ENCODE measurements around the gene HSF4.

HSF4 gene

GRCh38 chr16:67128417-67128816 is 36.1 kb upstream of the HSF4 start:
- TF ChIP-seq CTCF (IDR thresholded peaks at IDR 0.05; ENCODE audit: low read depth, low read length) = no peak
- H3K4me3 ChIP-seq (ENCODE audit: low read depth, low read length) = no peak overlapping the region

GRCh38 chr16:67128887-67129286 is 35.7 kb upstream of the HSF4 start:
- no peak overlapping the region for H3K4me3 ChIP-seq (ENCODE audit: low read depth, low read length)
- TF ChIP-seq CTCF (IDR thresholded peaks at IDR 0.05; ENCODE audit: low read depth, low read length) = no peak

GRCh38 chr16:67129422-67129821 is 35.1 kb upstream of the HSF4 start:
- no peak for TF ChIP-seq CTCF (IDR thresholded peaks at IDR 0.05; ENCODE audit: low read depth, low read length)
- H3K4me3 ChIP-seq (ENCODE audit: low read depth, low read length) = no peak overlapping the region

- TF ChIP-seq CTCF (IDR thresholded peaks at IDR 0.05; ENCODE audit: low read depth, low read length) = no peak
- no peak overlapping the region for H3K4me3 ChIP-seq (ENCODE audit: low read depth, low read length)
These were observed 26.9 kb upstream of the HSF4 start for GRCh38 chr16:67137605-67138004.

GRCh38 chr16:67141391-67141790 is 23.2 kb upstream of the HSF4 start:
- H3K4me3 ChIP-seq (ENCODE audit: low read depth, low read length) = no peak overlapping the region
- TF ChIP-seq CTCF (IDR thresholded peaks at IDR 0.05; ENCODE audit: low read depth, low read length) = no peak

GRCh38 chr16:67142342-67142741 is 22.2 kb upstream of the HSF4 start:
- H3K4me3 ChIP-seq (ENCODE audit: low read depth, low read length) = no peak overlapping the region
- no peak for TF ChIP-seq CTCF (IDR thresholded peaks at IDR 0.05; ENCODE audit: low read depth, low read length)

GRCh38 chr16:67144943-67145342 is 19.6 kb upstream of the HSF4 start:
- H3K4me3 ChIP-seq (ENCODE audit: low read depth, low read length) = no peak overlapping the region
- TF ChIP-seq CTCF (IDR thresholded peaks at IDR 0.05; ENCODE audit: low read depth, low read length) = no peak

Data from WI38 (cell line).